KMS-11 (cell line): ENCODE results near the gene ARL16.

Source experiments
- H2AFZ ChIP-seq: fragments of 200-600 bp; sonication (generic); 2 replicates; pipeline ENCODE4 v1.6.1; 2016; ENCODE audit warnings: antibody characterized with exemption, mixed run types, low read depth
- H3K27ac ChIP-seq: fragments of 200-600 bp; sonication (generic); 2 replicates; pipeline ENCODE4 v1.6.1; 2016; ENCODE audit warnings: mild to moderate bottlenecking, mixed run types
- H3K27me3 ChIP-seq: fragments of 200-600 bp; sonication (generic); 2 replicates; pipeline ENCODE4 v1.6.1; 2017; ENCODE audit warnings: mild to moderate bottlenecking, low read depth, mixed run types, moderate library complexity; ENCODE audit not compliant: insufficient read depth
- H3K36me3 ChIP-seq: fragments of 200-600 bp; sonication (generic); 2 replicates; pipeline ENCODE4 v1.6.1; 2017; ENCODE audit warnings: mild to moderate bottlenecking, mixed run types; ENCODE audit not compliant: insufficient read depth
- H3K4me1 ChIP-seq: fragments of 200-600 bp; sonication (generic); 2 replicates; pipeline ENCODE4 v1.6.1; 2016; ENCODE audit warnings: mild to moderate bottlenecking, low read depth, mixed run types; ENCODE audit not compliant: poor library complexity, severe bottlenecking
- H3K4me2 ChIP-seq: fragments of 200-600 bp; sonication (generic); 2 replicates; pipeline ENCODE4 v1.7.0; 2016; ENCODE audit warnings: mild to moderate bottlenecking, mixed run types
- H3K4me3 ChIP-seq: fragments of 200-600 bp; sonication (generic); IDR thresholded peaks from 2 replicates; pipeline ENCODE4 v1.6.1; 2017; ENCODE audit warnings: low read depth, low read length, mixed read lengths; ENCODE audit not compliant: insufficient read depth
- H3K79me2 ChIP-seq: fragments of 200-600 bp; sonication (generic); 2 replicates; pipeline ENCODE4 v1.6.1; 2016; ENCODE audit warnings: low read depth, mixed run types; ENCODE audit not compliant: insufficient read depth
- H3K9ac ChIP-seq: fragments of 200-600 bp; sonication (generic); 2 replicates; pipeline ENCODE4 v1.6.1; 2016; ENCODE audit warnings: mild to moderate bottlenecking, mixed run types
- H4K20me1 ChIP-seq: fragments of 200-600 bp; sonication (generic); 2 replicates; pipeline ENCODE4 v1.6.1; 2016; ENCODE audit warnings: mild to moderate bottlenecking, mixed run types; ENCODE audit not compliant: insufficient read depth
- CTCF ChIP-seq: fragments of 200-600 bp; sonication (generic); conservative IDR thresholded peaks from 2 replicates; pipeline ENCODE4 v1.6.1; 2017; ENCODE audit warnings: low read depth, mild to moderate bottlenecking, antibody characterized with exemption, low read length, moderate library complexity, mixed read lengths

ARL16 gene

GRCh38 chr17:81713004-81713555, 29.5 kb upstream of the ARL16 start:
- Histone ChIP-seq H3K27ac (peak overlapping the region; percentile 31; the same call in 1 of the 2 replicates), H3K79me2 (peaks cover 27% of the 10 kb centered on the region), H3K4me3 (no peak overlapping the region), H3K36me3 (peaks cover 4% of the 10 kb centered on the region; the same call in 1 of the 2 replicates), H3K4me1 (peaks cover 32% of the 10 kb centered on the region), H4K20me1 (no peaks in the 10 kb centered on the region), H3K9ac (peak overlapping the region; percentile 57), H3K27me3 (no peaks in the 10 kb centered on the region), H2AFZ (no peak overlapping the region), H3K4me2 (peak overlapping the region; percentile 99)
- TF ChIP-seq CTCF = no peak

- H3K79me2 ChIP-seq = peaks cover 27% of the 10 kb centered on the region
- H2AFZ ChIP-seq = no peak overlapping the region
- no peak overlapping the region for H3K4me3 ChIP-seq
- H3K36me3 ChIP-seq = peaks cover 1% of the 10 kb centered on the region; the same call in 1 of the 2 replicates
- H4K20me1 ChIP-seq = no peaks in the 10 kb centered on the region
- H3K9ac ChIP-seq = peak overlapping the region; percentile 57
- H3K27ac ChIP-seq = peak overlapping the region; percentile 31; the same call in 1 of the 2 replicates
- peak overlapping the region; percentile 99 for H3K4me2 ChIP-seq
- no peak; the same call in 1 of the 2 replicates for TF ChIP-seq CTCF
- H3K27me3 ChIP-seq = no peaks in the 10 kb centered on the region
- H3K4me1 ChIP-seq = peaks cover 32% of the 10 kb centered on the region
Measured at GRCh38 chr17:81712468-81713003, 28.9 kb upstream of the ARL16 start.

GRCh38 chr17:81711814-81712467, 28.3 kb upstream of the ARL16 start, which contains the start of gene SLC25A10:
TSS of gene SLC25A10 (plus strand) at chr17:81712284. CDS start at chr17:81712427, 143 bp downstream.
- H2AFZ ChIP-seq = peak within 1 kb of the TSS; percentile 24; the same call in 1 of the 2 replicates

More at GRCh38 chr17:81711814-81712467, 28.3 kb upstream of the ARL16 start, which contains the start of gene SLC25A10:
- peaks cover 32% of the 10 kb centered on the region for H3K4me1 ChIP-seq
- no peak for TF ChIP-seq CTCF
- H3K79me2 ChIP-seq = peaks cover 27% of the 10 kb centered on the region
- H3K9ac ChIP-seq = peak within 1 kb of the TSS; percentile 57
- peak within 1 kb of the TSS; percentile 78 for H3K27ac ChIP-seq
- peak within 1 kb of the TSS; percentile 99 for H3K4me2 ChIP-seq
- H3K36me3 ChIP-seq = peaks cover 6% of the 10 kb centered on the region; the same call in 1 of the 2 replicates
- no peak within 1 kb of the TSS for H3K4me3 ChIP-seq
- no peaks in the 10 kb centered on the region for H4K20me1 ChIP-seq
- no peaks in the 10 kb centered on the region for H3K27me3 ChIP-seq
